ENCODE measurements around the gene STARD10.

DNA sequence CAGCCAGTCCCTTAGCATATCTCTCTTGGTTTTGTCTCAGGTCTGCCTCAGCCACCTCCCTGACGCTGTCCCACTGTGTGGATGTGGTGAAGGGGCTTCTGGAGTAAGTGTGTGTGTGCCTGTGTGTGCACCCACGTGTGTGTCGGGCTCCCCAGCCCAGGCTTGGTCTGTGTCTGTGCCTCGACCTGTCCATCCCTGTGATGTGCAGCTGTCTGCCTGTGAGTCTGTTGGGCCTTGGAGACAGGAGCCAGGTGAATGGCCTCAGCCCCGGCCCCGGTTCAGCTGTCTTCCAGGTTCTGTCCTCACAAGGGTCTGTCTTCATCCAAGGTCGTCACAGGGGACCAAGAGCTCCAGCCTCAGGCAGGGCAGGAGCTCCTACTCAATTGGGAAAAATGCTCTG, 30.2 kb upstream of the STARD10 start:
- TF ChIP-seq, protein P1, sequence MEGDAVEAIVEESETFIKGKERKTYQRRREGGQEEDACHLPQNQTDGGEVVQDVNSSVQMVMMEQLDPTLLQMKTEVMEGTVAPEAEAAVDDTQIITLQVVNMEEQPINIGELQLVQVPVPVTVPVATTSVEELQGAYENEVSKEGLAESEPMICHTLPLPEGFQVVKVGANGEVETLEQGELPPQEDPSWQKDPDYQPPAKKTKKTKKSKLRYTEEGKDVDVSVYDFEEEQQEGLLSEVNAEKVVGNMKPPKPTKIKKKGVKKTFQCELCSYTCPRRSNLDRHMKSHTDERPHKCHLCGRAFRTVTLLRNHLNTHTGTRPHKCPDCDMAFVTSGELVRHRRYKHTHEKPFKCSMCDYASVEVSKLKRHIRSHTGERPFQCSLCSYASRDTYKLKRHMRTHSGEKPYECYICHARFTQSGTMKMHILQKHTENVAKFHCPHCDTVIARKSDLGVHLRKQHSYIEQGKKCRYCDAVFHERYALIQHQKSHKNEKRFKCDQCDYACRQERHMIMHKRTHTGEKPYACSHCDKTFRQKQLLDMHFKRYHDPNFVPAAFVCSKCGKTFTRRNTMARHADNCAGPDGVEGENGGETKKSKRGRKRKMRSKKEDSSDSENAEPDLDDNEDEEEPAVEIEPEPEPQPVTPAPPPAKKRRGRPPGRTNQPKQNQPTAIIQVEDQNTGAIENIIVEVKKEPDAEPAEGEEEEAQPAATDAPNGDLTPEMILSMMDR (IDR thresholded peaks at IDR 0.05; ENCODE audit: low read depth, low read length, missing input control): no peak
- TF ChIP-seq EGR1 (IDR thresholded peaks at IDR 0.05; ENCODE audit: low read depth in 2 of 2) (no peak), YY1 (IDR thresholded peaks at IDR 0.05) (no peak)
- TF ChIP-seq, protein P2, sequence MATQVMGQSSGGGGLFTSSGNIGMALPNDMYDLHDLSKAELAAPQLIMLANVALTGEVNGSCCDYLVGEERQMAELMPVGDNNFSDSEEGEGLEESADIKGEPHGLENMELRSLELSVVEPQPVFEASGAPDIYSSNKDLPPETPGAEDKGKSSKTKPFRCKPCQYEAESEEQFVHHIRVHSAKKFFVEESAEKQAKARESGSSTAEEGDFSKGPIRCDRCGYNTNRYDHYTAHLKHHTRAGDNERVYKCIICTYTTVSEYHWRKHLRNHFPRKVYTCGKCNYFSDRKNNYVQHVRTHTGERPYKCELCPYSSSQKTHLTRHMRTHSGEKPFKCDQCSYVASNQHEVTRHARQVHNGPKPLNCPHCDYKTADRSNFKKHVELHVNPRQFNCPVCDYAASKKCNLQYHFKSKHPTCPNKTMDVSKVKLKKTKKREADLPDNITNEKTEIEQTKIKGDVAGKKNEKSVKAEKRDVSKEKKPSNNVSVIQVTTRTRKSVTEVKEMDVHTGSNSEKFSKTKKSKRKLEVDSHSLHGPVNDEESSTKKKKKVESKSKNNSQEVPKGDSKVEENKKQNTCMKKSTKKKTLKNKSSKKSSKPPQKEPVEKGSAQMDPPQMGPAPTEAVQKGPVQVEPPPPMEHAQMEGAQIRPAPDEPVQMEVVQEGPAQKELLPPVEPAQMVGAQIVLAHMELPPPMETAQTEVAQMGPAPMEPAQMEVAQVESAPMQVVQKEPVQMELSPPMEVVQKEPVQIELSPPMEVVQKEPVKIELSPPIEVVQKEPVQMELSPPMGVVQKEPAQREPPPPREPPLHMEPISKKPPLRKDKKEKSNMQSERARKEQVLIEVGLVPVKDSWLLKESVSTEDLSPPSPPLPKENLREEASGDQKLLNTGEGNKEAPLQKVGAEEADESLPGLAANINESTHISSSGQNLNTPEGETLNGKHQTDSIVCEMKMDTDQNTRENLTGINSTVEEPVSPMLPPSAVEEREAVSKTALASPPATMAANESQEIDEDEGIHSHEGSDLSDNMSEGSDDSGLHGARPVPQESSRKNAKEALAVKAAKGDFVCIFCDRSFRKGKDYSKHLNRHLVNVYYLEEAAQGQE (IDR thresholded peaks at IDR 0.05): no peak
